ENCODE measurements around the gene TECPR2. TPM values are rescaled to one million over a fixed set of nuclear protein-coding genes. Genes with fewer than 3 reads are reported as not detected.

The TECPR2 gene
- total RNA-seq, 1 donor from 2014 or later: 26.9 TPM

- H3K9me3 Mint-ChIP-seq (ENCODE audit: unreplicated experiment): no peaks in the 10 kb centered on the region
- DNase-seq (ENCODE audit: extremely low spot score, unreplicated experiment): no peak
- peaks cover 3% of the 10 kb centered on the region for H3K4me1 Mint-ChIP-seq (ENCODE audit: unreplicated experiment)
- no peak overlapping the region for H3K27ac Mint-ChIP-seq (ENCODE audit: unreplicated experiment)
- no peak overlapping the region for H3K4me3 Mint-ChIP-seq (ENCODE audit: unreplicated experiment)
- no peaks in the 10 kb centered on the region for H3K27me3 Mint-ChIP-seq (ENCODE audit: unreplicated experiment)
- TF ChIP-seq CTCF (IDR thresholded peaks at IDR 0.05): no peak
- H3K36me3 Mint-ChIP-seq (ENCODE audit: unreplicated experiment): no peaks in the 10 kb centered on the region
These were observed 168.2 kb downstream of the TECPR2 start for GRCh38 chr14:102530828-102531478.

GRCh38 chr14:102532204-102532658 is 169.5 kb downstream of the TECPR2 start:
- Mint-ChIP-seq H3K27ac (ENCODE audit: unreplicated experiment) (no peak overlapping the region), H3K4me3 (ENCODE audit: unreplicated experiment) (no peak overlapping the region), H3K27me3 (ENCODE audit: unreplicated experiment) (no peaks in the 10 kb centered on the region), H3K36me3 (ENCODE audit: unreplicated experiment) (no peaks in the 10 kb centered on the region), H3K9me3 (ENCODE audit: unreplicated experiment) (no peaks in the 10 kb centered on the region), H3K4me1 (ENCODE audit: unreplicated experiment) (peaks cover 2% of the 10 kb centered on the region)
- TF ChIP-seq CTCF (IDR thresholded peaks at IDR 0.05): no peak
- no peak for DNase-seq (ENCODE audit: extremely low spot score, unreplicated experiment)

- no peaks in the 10 kb centered on the region for H3K36me3 Mint-ChIP-seq (ENCODE audit: unreplicated experiment)
- DNase-seq (ENCODE audit: extremely low spot score, unreplicated experiment): peak; percentile 83
- peaks cover 9% of the 10 kb centered on the region for H3K4me1 Mint-ChIP-seq (ENCODE audit: unreplicated experiment)
- no peaks in the 10 kb centered on the region for H3K9me3 Mint-ChIP-seq (ENCODE audit: unreplicated experiment)
- H3K4me3 Mint-ChIP-seq (ENCODE audit: unreplicated experiment): no peak overlapping the region
- H3K27me3 Mint-ChIP-seq (ENCODE audit: unreplicated experiment): no peaks in the 10 kb centered on the region
- no peak for TF ChIP-seq CTCF (IDR thresholded peaks at IDR 0.05)
- no peak overlapping the region for H3K27ac Mint-ChIP-seq (ENCODE audit: unreplicated experiment)
These were observed 175.3 kb downstream of the TECPR2 start for GRCh38 chr14:102537981-102538601.

- Mint-ChIP-seq H3K36me3 (ENCODE audit: unreplicated experiment) (no peaks in the 10 kb centered on the region), H3K9me3 (ENCODE audit: unreplicated experiment) (no peaks in the 10 kb centered on the region), H3K27ac (ENCODE audit: unreplicated experiment) (no peak overlapping the region), H3K4me1 (ENCODE audit: unreplicated experiment) (peaks cover 10% of the 10 kb centered on the region), H3K4me3 (ENCODE audit: unreplicated experiment) (no peak overlapping the region), H3K27me3 (ENCODE audit: unreplicated experiment) (peaks cover under 1% of the 10 kb centered on the region)
- no peak for TF ChIP-seq CTCF (IDR thresholded peaks at IDR 0.05)
- DNase-seq (ENCODE audit: extremely low spot score, unreplicated experiment): peak; percentile 81
These were observed 176.1 kb downstream of the TECPR2 start for GRCh38 chr14:102538602-102539543.

Data from osteocyte (in vitro differentiated cells).